ENCODE measurements around the gene RRBP1.

RRBP1 gene

GRCh38 chr20:17622086-17622850, 59.8 kb downstream of the RRBP1 start:
- no peak overlapping the region for H3K27ac ChIP-seq
- TF ChIP-seq CTCF (IDR thresholded peaks at IDR 0.05) (no peak), ZFX (IDR thresholded peaks at IDR 0.05; ENCODE audit: borderline replicate concordance) (no peak)

- TF ChIP-seq CTCF (IDR thresholded peaks at IDR 0.05) (no peak), ZFX (IDR thresholded peaks at IDR 0.05; ENCODE audit: borderline replicate concordance) (no peak)
- H3K27ac ChIP-seq: no peak overlapping the region
Observed at GRCh38 chr20:17621229-17621968, 60.6 kb downstream of the RRBP1 start.

GRCh38 chr20:17620371-17621228, 61.4 kb downstream of the RRBP1 start:
- TF ChIP-seq ZFX (IDR thresholded peaks at IDR 0.05; ENCODE audit: borderline replicate concordance): no peak

GRCh38 chr20:17619351-17620093, 62.5 kb downstream of the RRBP1 start:
- TF ChIP-seq ZFX (IDR thresholded peaks at IDR 0.05; ENCODE audit: borderline replicate concordance) (no peak), CTCF (IDR thresholded peaks at IDR 0.05) (no peak)
- H3K27ac ChIP-seq: no peak overlapping the region

More at GRCh38 chr20:17620371-17621228, 61.4 kb downstream of the RRBP1 start:
- H3K27ac ChIP-seq: no peak overlapping the region

GRCh38 chr20:17618673-17619013, 63.4 kb downstream of the RRBP1 start:
- no peak overlapping the region for H3K27ac ChIP-seq
- TF ChIP-seq CTCF (IDR thresholded peaks at IDR 0.05) (no peak), ZFX (IDR thresholded peaks at IDR 0.05; ENCODE audit: borderline replicate concordance) (no peak)

GRCh38 chr20:17617868-17618672, 64.0 kb downstream of the RRBP1 start:
- TF ChIP-seq ZFX (IDR thresholded peaks at IDR 0.05; ENCODE audit: borderline replicate concordance) (no peak), CTCF (IDR thresholded peaks at IDR 0.05) (peak; percentile 45)
- H3K27ac ChIP-seq: no peak overlapping the region
